Fibroblast of mammary gland (primary cell): Measurements from ENCODE around the gene AJM1.

ENCODE experiments used
- DNase-seq: peaks from one replicate; pipeline ENCODE4 v3.0.0-alpha.2; 2010; ENCODE audit warnings: low read depth
- H3K4me3 ChIP-seq: 2 replicates; pipeline ENCODE4 v1.5.1; 2011; ENCODE audit warnings: low read depth, mild to moderate bottlenecking, low read length, moderate library complexity; ENCODE audit not compliant: control insufficient read depth
- CTCF ChIP-seq: conservative IDR thresholded peaks from 2 replicates; pipeline ENCODE4 v1.5.1; 2011; ENCODE audit warnings: low read depth, low read length, inconsistent platforms; ENCODE audit not compliant: control insufficient read depth, insufficient read depth

AJM1 gene

GRCh38 chr9:136854113-136854841 is 12.0 kb downstream of the AJM1 start:
- DNase-seq = no peak
- H3K4me3 ChIP-seq = no peak overlapping the region
- TF ChIP-seq CTCF = no peak

GRCh38 chr9:136854842-136855460 is 12.7 kb downstream of the AJM1 start:
- DNase-seq = no peak
- no peak for TF ChIP-seq CTCF
- no peak overlapping the region for H3K4me3 ChIP-seq

GRCh38 chr9:136855461-136856078 is 13.3 kb downstream of the AJM1 start:
- no peak for DNase-seq
- TF ChIP-seq CTCF = no peak
- no peak overlapping the region for H3K4me3 ChIP-seq

GRCh38 chr9:136856079-136856476 is 13.8 kb downstream of the AJM1 start:
- no peak overlapping the region for H3K4me3 ChIP-seq
- TF ChIP-seq CTCF = no peak
- DNase-seq = no peak

- no peak for DNase-seq
- no peak overlapping the region for H3K4me3 ChIP-seq
- TF ChIP-seq CTCF = no peak
These were observed 14.4 kb downstream of the AJM1 start for GRCh38 chr9:136856541-136857141.

- no peak for TF ChIP-seq CTCF
- no peak overlapping the region for H3K4me3 ChIP-seq
- no peak for DNase-seq
These were observed 14.9 kb downstream of the AJM1 start for GRCh38 chr9:136857166-136857565.
